VCaP (cell line): Measurements from ENCODE around the gene SEMA6B.
"Not testable (repeated sequence)": the region's sequence is repeated elsewhere in the genome, so short reads cannot be mapped to it uniquely, and the experiment has no call there.

Experiments used
- H3K27ac ChIP-seq: fragments of 450-650 bp; 2 replicates; pipeline ENCODE4 v1.5.1; 2017
- TF ChIP-seq, protein P1 (sequence below): fragments of 450-650 bp; conservative IDR thresholded peaks from 2 replicates; pipeline ENCODE4 v1.5.1; 2017; ENCODE audit warnings: mild to moderate bottlenecking, moderate library complexity

SEMA6B gene

GRCh38 chr19:4600082-4600481 lies 40.6 kb upstream of the SEMA6B start:
- TF ChIP-seq, protein P1, sequence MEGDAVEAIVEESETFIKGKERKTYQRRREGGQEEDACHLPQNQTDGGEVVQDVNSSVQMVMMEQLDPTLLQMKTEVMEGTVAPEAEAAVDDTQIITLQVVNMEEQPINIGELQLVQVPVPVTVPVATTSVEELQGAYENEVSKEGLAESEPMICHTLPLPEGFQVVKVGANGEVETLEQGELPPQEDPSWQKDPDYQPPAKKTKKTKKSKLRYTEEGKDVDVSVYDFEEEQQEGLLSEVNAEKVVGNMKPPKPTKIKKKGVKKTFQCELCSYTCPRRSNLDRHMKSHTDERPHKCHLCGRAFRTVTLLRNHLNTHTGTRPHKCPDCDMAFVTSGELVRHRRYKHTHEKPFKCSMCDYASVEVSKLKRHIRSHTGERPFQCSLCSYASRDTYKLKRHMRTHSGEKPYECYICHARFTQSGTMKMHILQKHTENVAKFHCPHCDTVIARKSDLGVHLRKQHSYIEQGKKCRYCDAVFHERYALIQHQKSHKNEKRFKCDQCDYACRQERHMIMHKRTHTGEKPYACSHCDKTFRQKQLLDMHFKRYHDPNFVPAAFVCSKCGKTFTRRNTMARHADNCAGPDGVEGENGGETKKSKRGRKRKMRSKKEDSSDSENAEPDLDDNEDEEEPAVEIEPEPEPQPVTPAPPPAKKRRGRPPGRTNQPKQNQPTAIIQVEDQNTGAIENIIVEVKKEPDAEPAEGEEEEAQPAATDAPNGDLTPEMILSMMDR = no peak
- no peak overlapping the region for H3K27ac ChIP-seq

- H3K27ac ChIP-seq = no peak overlapping the region
- TF ChIP-seq, protein P1 = no peak
Measured at GRCh38 chr19:4598712-4599111, 39.2 kb upstream of the SEMA6B start.

DNA sequence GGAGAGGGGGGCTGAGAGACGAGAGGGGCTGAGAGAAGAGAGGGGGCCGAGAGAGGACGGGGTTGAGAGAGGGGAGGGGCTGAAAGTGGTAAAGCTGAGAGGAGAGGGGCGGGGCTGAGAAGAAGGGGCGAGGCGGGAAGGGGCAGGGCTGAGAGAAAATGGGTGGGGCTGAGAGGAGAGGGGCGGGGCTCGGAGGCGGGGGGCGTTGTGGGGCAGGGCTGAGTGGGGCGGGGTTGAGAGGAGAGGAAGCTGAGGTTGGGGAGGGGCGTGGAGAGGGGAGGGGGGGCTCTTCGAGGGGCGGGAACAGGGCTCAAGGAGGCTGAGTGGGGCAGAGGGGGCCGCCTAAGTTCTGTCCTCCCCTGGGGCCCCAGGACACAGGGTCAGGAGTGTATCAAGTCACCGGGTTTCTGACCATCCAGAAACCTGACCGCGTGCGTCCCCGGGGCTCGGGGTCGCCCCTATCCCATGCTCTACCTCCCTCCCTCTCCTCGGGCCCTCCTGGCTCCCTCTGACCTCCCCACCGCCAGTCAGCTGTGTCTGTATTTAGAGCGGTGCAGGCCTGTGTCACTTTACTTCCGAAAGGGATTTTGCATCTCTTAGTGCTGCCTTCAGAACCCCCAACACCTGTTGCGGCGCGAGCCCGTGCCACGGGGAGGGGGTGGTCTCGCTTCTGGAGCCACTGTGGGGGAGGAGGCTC lies 38.6 kb upstream of the SEMA6B start:
- TF ChIP-seq, protein P1 = no peak
- H3K27ac ChIP-seq = no peak overlapping the region

DNA sequence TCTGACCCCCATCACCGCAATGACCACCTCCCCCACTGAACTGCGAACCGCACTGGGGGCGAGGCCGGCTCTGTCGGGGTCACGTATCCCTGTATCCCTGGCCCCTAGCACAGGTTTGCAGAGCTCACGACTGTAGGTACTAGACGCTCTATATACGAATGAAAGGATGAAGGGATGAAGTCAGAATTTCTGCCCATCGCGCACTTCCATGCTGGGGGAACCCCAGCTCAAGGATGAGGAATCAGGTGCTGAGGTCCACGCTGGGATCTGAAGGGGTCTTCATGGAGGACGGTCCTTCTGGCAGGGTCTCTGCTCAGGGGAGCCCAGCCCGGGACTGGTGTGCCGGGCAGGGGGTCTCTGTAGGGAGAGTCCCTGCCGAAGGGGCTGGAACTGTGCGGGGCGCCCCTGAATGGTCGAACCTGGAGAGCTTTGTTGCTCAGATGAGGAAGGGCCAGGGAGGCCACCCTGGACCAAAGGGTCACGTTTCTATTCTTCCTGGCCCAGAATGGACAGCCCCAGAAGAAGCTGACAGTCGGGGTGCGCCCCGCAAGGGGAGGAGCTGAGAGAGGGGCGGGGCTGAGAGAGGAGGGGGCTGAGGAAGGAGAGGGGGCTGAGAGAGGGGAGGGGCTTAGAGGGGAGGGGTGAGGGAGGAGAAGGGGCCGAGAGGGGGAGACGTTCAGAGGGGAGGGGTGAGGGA lies 37.9 kb upstream of the SEMA6B start:
- TF ChIP-seq, protein P1 = no peak
- no peak overlapping the region for H3K27ac ChIP-seq

GRCh38 chr19:4596033-4596904 lies 36.8 kb upstream of the SEMA6B start:
- TF ChIP-seq, protein P1 = no peak
- no peak overlapping the region for H3K27ac ChIP-seq

- H3K27ac ChIP-seq = not testable (repeated sequence)
Measured at GRCh38 chr19:4595158-4595557, 35.7 kb upstream of the SEMA6B start.

GRCh38 chr19:4594201-4594600 lies 34.7 kb upstream of the SEMA6B start:
- no peak overlapping the region for H3K27ac ChIP-seq
- TF ChIP-seq, protein P1 = no peak
